C4-2B (cell line): ENCODE measurements around the gene ABCC8.

ENCODE experiments used
- CTCF ChIP-seq: fragments of 450-650 bp; conservative IDR thresholded peaks from 2 replicates; pipeline ENCODE4 v1.5.1; 2017; ENCODE audit warnings: mild to moderate bottlenecking
- ZFX ChIP-seq: fragments of 450-650 bp; IDR thresholded peaks from 2 replicates; pipeline ENCODE4 v1.6.1; 2017

GRCh38 chr11:17385492-17385891, 91.2 kb downstream of the ABCC8 start:
- TF ChIP-seq CTCF (no peak), ZFX (no peak)
